HG03196 (cell line): ENCODE results near the gene MEIKIN.
"Not testable (repeated sequence)": the region's sequence is repeated elsewhere in the genome, so short reads cannot be mapped to it uniquely, and the experiment has no call there.

Experiments
- ATAC-seq: cut with Tn5 transposase; IDR thresholded peaks from one replicate; pipeline ENCODE4 v1.9.1; 2021; ENCODE audit not compliant: unreplicated experiment

MEIKIN gene

DNA sequence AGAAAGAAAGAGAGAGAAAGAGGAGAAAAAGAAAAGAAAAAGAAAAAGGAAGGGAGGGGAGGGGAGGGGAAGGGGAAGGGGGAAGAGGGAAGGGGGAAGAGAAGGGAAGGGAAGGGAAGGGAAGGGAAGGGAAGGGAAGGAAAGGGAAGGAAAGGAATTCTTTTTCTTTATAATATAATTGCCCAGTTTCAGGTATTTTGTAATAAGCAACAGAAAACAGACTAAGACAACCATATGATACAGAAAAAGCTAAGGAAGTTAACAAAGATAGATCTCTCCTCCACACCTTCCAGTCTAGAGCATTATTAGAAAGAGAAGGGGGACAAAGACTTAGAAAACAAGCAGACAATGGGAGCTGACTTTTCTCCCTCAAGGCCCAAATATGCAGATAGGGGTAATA is 31.0 kb downstream of the MEIKIN start:
- ATAC-seq: no peak

DNA sequence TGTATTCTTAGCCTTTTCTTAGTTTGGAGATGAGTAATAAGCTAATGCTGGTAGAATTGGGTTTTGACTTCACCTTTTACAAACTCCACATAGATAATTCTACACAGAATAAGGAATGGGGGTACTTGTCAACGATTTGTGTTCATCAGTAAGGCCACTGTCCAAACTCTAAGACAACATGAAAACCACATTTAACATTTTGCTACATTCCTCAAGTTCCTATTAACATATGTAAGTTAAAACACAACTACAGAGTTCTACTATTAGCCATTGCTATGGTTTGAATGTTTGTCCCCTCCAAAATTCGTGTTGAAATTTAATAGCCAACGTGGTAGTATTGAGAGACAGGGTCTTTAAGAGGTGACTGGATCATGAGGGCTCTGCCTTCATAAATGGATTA is 31.9 kb downstream of the MEIKIN start:
- ATAC-seq: no peak

DNA sequence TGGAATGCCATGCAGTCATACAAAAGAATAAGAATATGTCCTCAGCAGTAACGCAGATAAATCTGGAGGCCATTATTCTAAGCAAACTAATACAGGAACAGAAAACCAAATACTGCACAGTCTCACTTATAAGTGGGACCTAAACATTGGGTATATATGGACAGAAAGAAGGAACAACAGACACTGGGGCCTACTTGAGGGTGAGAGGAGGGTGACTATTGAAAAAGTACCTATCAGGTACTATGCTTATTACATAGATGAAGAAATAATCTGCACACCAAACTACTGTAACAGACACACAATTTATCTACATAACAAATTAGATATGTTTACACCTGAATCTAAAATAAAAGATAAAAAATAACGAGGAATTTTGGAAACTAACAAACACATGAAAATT is 38.8 kb downstream of the MEIKIN start:
- no peak for ATAC-seq

DNA sequence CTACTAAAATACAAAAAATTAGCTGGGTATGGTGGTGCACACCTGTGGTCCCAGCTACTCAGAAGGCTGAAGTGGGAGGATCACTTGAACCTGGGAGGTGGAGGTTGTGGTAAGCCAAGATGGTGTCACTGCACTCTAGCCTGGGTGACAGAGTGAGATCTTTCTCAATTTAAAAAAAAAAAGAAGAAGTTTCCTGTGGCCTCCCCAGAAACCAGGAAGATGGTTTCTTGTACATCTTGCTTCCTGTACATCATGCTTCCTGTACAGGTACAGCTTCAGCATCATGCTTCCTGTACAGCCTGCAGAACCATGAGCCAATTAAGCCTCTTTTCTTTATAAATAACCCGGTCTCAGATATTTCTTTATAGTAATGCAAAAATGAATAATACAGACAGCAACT is 43.2 kb downstream of the MEIKIN start:
- ATAC-seq: not testable (repeated sequence)

DNA sequence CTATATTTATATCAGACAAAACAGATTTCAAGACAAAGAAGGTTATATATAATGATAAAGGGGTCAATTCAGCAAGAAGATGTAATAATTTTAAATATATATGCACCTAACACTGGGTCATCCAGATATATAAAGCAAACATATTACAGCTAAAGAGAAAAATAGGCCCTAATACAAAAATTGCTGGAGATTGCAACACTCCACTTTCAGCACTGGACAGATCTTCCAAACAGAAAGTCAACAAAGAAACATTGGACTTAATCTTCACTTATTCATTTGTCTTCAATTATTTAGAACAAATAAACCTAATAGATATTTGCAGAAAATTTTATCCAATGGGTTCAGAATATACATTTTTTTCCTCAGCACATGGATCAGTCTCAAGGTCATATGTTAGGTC is 45.8 kb downstream of the MEIKIN start:
- ATAC-seq: no peak

DNA sequence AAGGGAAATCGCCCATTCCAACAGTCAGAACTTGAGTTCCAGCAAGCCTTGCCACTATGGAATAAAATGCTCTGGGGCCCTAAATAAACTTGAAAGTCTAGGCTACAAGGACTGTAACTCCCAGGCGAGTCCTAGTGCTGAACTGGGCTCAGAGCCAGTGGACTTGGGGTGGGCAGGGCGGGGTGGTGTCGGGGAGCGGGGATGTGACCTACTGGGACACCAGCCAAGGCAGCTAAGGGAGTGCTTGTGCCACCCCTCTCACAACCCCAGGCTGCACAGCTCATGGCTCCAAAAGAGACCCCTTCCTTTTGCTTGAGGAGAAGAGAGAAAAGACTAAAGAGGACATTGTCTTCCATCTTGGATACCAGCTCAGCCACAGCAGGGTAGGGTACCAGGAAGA is 61.5 kb downstream of the MEIKIN start:
- ATAC-seq: no peak

DNA sequence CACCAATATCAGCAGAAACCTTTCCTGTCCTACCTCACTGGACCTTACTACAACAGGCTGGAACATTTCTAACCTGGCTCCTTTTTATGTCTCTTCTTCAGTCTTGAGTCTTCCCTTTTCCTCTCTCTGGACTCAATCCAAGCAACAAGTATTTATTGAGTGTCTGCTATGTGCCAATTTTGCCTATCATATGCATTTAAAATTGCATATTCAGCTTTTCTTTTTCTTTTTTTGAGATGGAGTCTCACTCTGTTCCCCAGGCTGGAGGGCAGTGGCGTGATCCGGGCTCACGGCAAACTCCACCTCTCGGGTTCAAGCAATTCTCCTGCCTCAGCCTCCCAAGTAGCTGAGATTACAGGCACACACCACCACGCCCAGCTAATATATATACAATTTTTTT is 65.8 kb downstream of the MEIKIN start:
- ATAC-seq: no peak

DNA sequence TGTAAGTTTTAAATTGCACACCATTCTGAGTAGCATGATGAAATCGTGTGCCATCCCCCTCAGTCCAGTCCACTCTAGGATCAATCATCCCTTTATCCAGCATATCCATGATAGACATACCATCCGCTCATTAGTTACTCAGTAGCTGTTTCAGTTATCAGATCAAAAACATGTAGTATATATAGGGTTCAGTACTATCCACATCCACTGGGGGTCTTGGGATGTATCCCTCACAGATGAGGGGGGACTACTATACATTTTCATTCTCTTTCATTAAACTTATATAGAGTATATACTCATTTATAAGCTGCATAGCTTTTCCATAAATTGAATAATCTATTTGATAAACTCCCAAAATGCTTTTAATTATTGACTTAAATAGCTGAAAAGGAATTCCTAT is 67.6 kb downstream of the MEIKIN start:
- no peak for ATAC-seq

DNA sequence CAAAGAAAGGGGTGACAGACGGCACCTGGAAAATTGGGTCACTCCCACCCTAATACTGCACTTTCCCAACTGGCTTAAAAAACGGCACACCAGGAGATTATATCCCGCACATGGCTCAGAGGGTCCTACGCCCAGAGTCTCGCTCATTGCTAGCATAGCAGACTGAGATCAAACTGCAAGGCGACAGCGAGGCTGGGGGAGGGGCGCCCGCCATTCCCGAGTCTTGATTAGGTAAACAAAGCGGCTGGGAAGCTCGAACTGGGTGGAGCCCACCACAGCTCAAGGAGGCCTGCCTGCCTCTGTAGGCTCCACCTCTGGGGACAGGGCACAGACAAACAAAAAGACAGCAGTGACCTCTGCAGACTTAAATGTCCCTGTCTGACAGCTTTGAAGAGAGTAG is 74.2 kb downstream of the MEIKIN start:
- ATAC-seq: not testable (repeated sequence)

DNA sequence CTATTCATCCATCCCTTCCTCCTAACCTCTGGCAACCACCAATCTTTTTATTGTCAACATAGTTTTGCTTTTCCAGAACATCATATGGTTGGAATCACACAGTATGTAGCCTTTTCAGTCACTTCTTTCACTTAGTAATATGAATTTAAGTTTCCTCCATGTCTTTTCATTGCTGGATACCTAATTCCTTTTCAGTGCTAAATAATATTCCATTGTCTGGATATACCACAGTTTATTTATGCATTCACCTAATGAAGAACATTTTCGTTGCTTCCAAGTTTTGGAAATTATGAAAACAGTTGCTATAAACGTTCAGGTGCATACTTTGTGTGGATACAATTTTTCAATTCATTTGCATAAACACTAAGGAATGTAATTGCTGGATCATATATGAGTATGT is 77.9 kb downstream of the MEIKIN start:
- ATAC-seq: no peak

DNA sequence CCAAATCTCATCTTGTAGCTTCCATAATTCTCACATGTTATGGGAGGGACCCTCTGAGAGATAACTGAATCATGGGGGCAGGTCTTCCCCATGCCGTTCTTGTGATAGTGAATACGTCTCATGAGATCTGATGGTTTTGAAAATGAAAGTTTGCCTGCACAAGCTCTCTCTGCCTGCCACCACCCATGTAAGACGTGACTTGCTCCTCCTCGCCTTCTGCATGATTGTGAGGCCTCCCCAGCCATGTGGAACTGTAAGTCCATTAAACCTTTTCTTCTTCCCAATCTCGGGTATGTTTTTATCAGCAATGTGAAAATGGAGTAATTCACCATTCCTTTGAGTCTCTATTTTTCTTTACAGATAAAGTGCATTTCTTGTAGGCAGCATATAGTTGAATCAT is 81.8 kb downstream of the MEIKIN start:
- no peak for ATAC-seq

DNA sequence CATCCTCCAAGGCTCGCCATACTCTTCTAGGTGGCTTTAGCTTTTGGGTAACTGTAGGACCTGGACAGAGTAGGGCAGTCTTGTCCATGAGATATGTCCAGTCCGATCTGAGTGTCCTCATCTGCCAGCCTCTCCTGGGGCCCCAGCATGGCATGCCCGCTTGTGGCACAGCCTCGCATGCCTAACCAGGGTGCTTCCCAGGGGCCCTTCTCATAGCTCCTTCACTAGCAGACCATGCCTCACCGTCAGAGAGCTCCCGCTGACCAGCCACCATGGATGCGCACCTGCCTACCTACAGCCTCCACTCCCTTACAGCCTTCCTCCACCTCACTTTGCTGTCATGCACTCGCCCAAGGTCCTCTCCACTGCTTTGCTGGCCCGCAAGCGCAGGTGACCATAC is 88.1 kb downstream of the MEIKIN start:
- ATAC-seq: no peak

DNA sequence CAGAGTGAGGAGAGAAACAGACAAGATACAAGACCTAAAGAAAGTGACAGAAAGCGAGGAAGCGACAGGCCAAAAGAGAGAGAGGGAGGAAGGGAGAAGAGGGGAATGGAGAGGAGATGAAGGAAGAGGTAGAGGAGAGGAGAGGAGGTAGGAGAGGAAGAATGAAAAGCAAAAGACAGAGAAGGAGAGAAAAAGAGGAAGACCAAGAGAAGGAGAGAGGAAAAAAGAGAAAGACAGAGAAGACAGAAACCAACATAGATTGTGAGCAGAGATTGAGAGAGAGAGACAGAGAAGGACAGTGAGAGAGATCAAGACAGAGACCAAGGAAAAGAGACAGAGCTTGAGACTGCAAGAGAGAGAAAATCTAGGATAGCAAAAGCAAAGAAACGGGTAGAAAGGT is 90.0 kb downstream of the MEIKIN start:
- ATAC-seq: no peak

DNA sequence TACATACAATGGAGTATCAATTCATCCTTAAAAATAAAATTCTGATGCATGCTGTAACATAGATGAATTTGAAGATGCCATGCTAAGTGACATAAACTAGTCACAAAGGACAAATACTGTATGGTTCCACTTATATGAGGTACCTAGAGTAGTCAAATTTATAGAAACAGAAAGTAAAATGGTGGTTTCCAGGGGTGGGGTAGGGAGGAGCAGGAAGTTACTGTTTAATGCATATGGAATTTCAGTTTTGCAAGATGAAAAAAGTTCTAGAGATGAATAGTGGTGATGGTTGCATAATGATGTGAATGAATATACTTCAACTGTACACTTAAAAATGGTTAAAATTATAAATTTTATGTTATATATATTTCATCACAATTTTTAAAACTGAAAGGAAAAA is 91.3 kb downstream of the MEIKIN start:
- peak; percentile 78 for ATAC-seq

DNA sequence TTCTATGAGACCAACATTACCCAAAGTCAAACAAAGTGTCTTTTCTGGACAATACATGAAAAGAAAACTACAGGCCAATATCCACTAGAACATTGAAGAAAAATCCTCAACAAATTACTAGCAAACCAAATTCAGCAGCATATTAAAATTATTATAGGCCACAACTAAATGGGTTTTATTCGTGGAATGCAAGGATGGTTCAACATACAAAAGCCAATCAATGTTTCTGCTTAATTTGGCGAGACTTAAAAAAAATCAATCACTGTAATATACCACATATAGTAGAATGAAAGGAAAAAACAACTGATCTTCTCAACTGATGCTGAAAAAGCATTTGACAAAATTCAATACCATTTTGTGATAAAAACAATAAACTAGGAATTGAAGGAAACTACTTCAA is 96.8 kb downstream of the MEIKIN start:
- ATAC-seq: no peak

DNA sequence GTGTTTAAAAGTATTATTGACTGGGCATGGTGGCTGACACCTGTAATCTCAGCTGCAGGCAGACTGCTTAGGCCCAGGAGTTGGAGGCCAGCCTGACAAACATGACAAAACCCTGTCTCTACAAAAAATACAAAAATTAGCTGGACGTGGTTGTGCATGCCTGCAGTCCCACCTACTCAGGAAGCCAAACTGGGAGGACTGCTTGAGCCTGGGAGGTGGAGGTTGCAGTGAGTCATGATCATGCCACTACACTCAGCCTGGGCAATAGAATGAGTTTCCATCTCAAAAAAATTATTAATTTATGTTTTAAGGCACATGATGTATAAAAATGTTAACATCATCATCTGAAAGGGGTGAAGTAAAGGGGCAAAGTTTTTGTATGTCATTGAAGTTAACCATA is 98.9 kb downstream of the MEIKIN start:
- no peak for ATAC-seq

DNA sequence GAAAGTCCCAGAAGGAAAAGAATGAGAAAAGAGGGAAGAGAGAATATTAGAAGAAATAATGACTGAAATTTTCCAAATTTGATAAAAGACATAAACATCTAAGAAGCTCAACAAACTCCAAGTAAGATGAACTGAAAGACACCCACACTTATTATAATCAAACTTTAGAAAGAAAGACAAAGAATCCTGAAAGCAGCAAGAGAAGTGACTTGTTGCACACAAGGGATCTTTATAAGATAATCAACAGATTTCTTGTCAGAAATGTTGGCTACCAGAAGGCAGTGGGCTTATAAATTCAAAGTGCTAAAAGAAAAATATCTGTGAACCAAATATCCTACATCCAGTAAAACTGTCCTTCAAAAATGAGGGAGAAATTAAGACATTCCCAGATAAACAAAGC is 99.6 kb downstream of the MEIKIN start:
- no peak for ATAC-seq

DNA sequence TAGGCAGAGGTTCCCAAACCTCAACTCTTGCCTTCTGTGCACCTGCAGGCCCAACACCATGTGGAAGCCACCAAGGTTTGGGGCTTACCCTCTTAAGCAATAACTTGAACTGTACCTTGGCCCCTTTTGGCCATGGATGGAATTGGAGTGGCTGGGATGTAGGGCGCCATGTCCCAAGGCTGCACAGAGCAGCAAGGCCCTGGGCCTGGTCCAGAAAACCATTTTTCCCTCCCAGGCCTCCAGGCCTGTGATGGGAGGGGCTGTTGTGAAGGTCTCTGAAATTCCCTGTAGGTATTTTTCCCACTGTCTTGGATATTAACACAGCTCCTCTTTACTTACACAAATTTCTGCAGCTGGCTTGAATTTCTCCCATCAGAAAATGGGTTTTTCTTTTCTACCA is 102.5 kb downstream of the MEIKIN start:
- ATAC-seq: not testable (repeated sequence)

DNA sequence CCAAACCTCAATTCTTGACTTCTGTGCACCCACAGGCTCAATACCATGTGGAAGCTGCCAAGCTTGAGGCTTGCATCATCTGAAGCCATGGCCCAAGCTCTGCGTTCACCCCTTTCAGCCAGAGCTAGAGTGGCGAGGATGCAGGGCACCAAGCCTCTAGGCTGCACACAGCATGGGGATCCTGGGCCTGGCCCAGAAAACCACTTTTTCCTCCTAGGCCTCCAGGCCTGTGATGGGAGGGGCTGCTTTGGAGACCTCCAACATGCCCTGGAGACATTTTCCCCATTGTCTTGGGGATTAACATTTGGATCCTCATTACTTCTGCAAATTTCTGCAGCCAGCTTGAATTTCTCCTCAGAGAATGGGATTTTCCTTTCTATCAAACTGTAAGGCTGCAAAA is 112.8 kb downstream of the MEIKIN start:
- not testable (repeated sequence) for ATAC-seq

DNA sequence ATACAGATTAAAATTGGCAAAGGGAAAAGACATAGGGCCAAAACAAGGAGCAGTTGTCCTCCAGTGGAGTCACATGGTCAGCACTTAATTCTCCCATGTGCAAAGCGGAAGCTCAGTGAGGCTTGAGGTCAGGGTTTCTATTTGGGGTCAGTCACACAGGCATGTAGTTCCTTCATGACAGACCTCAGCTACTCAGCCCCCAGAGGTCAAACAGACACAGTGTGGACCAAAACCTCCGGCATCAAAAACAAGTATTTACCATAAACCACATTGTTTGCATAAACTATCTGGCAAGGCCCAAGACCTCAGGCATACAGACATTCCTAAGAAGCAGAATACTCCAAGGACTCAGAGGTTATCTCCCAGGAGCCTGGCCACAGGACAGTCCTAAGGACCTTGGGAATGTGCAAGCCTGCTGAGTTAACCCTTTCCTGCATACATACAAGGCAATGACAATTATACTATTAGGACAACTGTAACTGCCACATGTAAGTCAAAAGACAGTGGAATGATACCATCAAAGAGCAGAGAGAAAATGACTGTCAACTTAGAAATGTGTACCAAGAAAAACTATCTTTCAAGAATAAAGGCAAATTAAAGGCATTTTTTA is 120.0 kb downstream of the MEIKIN start:
- no peak for ATAC-seq

DNA sequence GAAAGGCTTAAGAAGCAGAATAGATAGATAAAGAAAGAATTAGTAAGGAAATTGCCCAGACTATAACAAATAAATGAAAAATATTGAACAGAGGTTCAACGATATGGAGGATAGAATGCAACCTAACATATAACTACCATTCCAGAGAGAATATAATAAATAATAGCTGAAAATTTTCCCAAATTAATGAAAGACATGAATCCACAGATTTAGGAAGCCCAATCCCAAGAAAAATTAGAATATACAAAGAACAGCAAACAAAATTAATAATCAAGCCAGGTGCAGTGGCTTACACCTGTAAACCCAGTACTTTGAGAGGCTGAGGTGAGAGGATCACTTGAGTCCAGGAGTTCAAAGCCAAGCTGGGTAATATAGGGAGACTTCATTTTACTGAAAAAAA is 120.8 kb downstream of the MEIKIN start:
- no peak for ATAC-seq

DNA sequence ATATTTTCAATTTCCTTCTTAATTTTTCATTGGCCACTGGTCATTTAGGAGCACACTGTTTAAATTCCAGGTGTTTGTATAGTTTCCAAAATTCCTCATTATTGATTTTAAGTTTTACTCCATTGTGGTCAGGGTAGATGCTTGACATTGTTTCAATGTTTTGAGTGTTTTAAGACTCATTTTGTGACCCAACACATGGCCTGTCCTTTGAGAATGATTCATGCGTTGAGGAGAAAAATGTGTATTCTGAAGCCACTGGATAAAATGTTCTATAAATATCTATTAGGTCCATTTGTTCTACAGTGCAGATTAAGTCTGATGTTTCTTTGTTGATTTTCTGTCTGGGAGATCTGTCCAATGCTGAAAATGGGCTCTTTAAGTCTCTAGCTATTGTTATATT is 124.2 kb downstream of the MEIKIN start:
- no peak for ATAC-seq

DNA sequence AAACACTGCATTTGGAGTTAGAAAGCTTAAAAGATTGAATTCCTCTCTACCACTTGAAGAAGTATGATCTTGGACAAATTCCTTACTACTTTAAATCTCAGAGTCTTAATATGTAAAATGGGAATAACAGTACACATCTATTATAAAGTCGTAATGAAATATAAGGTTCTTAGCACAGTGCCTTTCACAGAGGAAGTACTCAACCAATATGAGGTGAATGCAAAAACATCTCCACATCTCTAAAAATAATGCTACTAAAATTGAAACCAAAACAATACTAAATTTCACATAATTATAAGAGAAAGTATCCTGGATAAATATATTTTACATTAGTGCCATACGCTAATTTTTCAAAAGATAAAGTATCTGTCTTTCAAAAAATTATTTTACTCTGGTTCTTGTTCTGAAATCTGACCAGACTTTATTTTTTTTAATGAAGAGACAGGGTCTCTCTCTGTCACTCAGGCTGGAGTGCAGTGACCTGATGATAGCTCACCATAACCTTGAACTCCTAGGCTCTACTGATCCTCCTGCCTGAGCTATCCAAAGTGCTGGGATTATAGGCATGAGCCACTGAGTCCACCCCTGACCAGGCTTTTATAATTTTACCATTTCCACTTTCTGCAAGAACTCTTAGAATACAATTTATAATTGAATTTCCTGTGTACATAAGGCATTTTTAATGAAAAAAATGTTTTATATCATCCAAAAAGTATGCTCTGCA is 127.3 kb downstream of the MEIKIN start:
- ATAC-seq: no peak
